Measurements from ENCODE around the gene SLC19A3. TPM values are rescaled to one million over a fixed set of nuclear protein-coding genes. Genes with fewer than 3 reads are reported as not detected.

Gene SLC19A3
- total and polyA plus RNA-seq, 2 of the 4 experiments (the other 2 are of a cell fraction) = under 0.01 TPM; not detected in 1

DNA sequence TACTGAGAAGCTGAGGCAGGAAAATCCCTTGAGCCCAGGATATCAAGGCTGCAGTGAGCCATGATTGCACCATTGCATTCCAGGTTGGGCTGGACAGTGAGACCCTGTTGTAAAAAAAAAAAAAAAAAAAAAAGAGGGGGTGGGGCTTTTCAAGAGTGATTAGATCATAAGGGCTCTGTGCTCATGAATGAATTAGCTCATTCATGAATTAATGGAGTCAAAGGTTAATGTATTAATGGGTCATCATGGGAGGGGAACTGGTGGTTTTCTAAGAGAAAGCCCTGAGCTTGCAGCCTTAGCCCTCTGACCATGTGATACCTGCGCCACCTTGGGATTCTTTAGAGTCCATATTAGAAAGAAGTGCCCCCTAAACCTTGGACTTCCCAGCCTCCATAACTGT lies 4.5 kb downstream of the SLC19A3 start:
- ChIA-PET POLR2A (ENCODE audit: unreplicated experiment) (no interaction called here), CTCF (no interaction called here)
- Histone ChIP-seq H4K8ac (ENCODE audit: low read depth in 2 of 2, low read length in 2 of 2) (no peak overlapping the region), H3K4me2 (ENCODE audit: low read depth, low read length) (no peak overlapping the region), H3K23ac (ENCODE audit: low read depth, low read length) (no peak overlapping the region), H2AK5ac (ENCODE audit: low read depth, low read length) (no peak overlapping the region), H3K56ac (ENCODE audit: extremely low read depth, insufficient read depth, low read length) (no peak overlapping the region), H3K36me3 (ENCODE audit: control insufficient read depth, insufficient read depth, low read length) (no peaks in the 10 kb centered on the region), H2BK15ac (ENCODE audit: low read depth, low read length) (no peak overlapping the region), H3K9me3 (ENCODE audit: control insufficient read depth, insufficient read depth, low read length) (no peaks in the 10 kb centered on the region), H3K79me1 (ENCODE audit: low read depth in 1 of 2, low read length in 2 of 2) (no peaks in the 10 kb centered on the region), H4K5ac (ENCODE audit: low read depth, low read length) (no peak overlapping the region), H3K18ac (ENCODE audit: low read depth, low read length) (no peak overlapping the region), H4K91ac (ENCODE audit: insufficient read depth, low read depth, low read length) (no peak overlapping the region), H2BK120ac (ENCODE audit: low read depth, low read length) (no peak overlapping the region), H3K4ac (ENCODE audit: low read depth, low read length) (no peak overlapping the region), H3K27ac (ENCODE audit: insufficient read depth, low read length) (no peak overlapping the region), H2BK20ac (ENCODE audit: low read depth, low read length) (no peak overlapping the region), H3K14ac (replicated peaks; ENCODE audit: low read depth, low read length) (no peak overlapping the region), H3K27me3 (ENCODE audit: control insufficient read depth, insufficient read depth, low read length) (peaks cover 2% of the 10 kb centered on the region; the same call in 1 of the 2 replicates), H2AK9ac (replicated peaks; ENCODE audit: low read depth, low read length, poor library complexity) (no peak overlapping the region), H3K9ac (ENCODE audit: low read depth, low read length) (no peak overlapping the region), H2BK5ac (ENCODE audit: low read depth, low read length, poor library complexity, severe bottlenecking) (no peak overlapping the region), H4K20me1 (ENCODE audit: insufficient read depth, low read length) (no peaks in the 10 kb centered on the region), H3K9me1 (ENCODE audit: insufficient read depth, low read length) (no peaks in the 10 kb centered on the region), H3K4me1 (ENCODE audit: control insufficient read depth, insufficient read depth, low read length) (no peaks in the 10 kb centered on the region), H3K4me3 (ENCODE audit: insufficient read depth, low read depth, low read length) (no peak overlapping the region), H2AFZ (replicated peaks; ENCODE audit: low read length, poor library complexity) (no peak overlapping the region)
- ATAC-seq (ENCODE audit: low read depth) (no peak), DNase-seq (no peak)
- dilution Hi-C loops (cut with HindIII; ENCODE audit: low sequenced_read_pairs, unreplicated experiment) = no loop called here
- BruUV-seq (replicated peaks) = no TSS peak
- no peak for TF ChIP-seq RCOR1 (IDR thresholded peaks at IDR 0.05; ENCODE audit: insufficient replicate concordance, low read length)
- no peak for TF ChIP-seq SMC3 (IDR thresholded peaks at IDR 0.05; ENCODE audit: low read depth, low read length)
- intact Hi-C loops (cut with micrococcal nuclease) = no loop called here
- no CpG with 5 or more reads among the region's 1 CpG for WGBS, 2 experiments (ENCODE audit: extremely low coverage in 2 of 2, insufficient read length in 1 of 2)
- in situ Hi-C loops (cut with MboI; ENCODE audit: low sequenced_read_pairs) = no loop called here
